ENCODE data around the gene P2RX5. TPM values are rescaled to one million over a fixed set of nuclear protein-coding genes. Genes with fewer than 3 reads are reported as not detected.

P2RX5 gene
- total and polyA plus RNA-seq, 10 of the 15 experiments (the other 5 are each of a cell fraction or from before 2014, with no cell fraction given), result 6.9 to 28.8 (median 19.5) TPM

DNA sequence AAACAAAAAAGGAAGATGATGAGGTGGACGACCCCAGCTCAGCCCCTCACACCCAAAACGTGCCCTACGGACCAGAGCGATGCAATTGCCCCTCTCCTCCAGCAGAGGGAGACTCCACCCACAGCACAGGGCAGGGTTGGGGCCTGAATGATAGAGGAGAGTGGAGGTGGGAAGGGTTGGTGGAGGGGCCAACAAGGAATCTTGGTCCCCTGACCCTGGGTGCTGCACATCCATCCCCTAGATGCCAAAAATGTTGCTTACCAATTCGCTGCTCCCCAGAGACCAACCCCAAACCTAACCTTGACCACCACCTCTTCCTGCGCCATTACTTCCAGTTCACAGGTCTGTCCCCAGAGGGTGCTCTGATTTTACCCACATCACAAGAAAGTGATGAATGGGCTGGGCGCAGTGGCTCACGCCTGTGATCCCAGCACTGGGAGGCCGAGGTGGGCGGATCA, 12.9 kb downstream of the P2RX5 start:
- FAIRE-seq (peak; percentile 95), DNase-seq (ENCODE audit: low read depth, low spot score) (peak; percentile 48), ATAC-seq (peak; percentile 95)
- H3K27me3 ChIP-seq (replicated peaks in 1 of 2; ENCODE audit: control insufficient read depth in 2 of 2, insufficient read depth in 2 of 2, low read length in 1 of 2), result no peaks in the 10 kb centered on the region
- H3K9me3 ChIP-seq (replicated peaks; ENCODE audit: control insufficient read depth, insufficient read depth, low read length), result no peaks in the 10 kb centered on the region
- H3K27ac ChIP-seq (ENCODE audit: control insufficient read depth, insufficient read depth), result no peak overlapping the region
- BruUV-seq (replicated peaks), result no TSS peak
- H3K36me3 ChIP-seq (ENCODE audit: control insufficient read depth in 2 of 2, insufficient read depth in 2 of 2, low read length in 1 of 2), result peaks cover 0 to 4% of the 10 kb centered on the region in 2 experiments; a peak in 2 of 4 replicates
- no peak overlapping the region for H3K9ac ChIP-seq (ENCODE audit: control insufficient read depth, insufficient read depth, low read length)
- H2AFZ ChIP-seq (ENCODE audit: control insufficient read depth, low read depth, low read length), result peak overlapping the region; percentile 63
- peak overlapping the region; percentile 48; the same call in 1 of the 2 replicates for H3K4me2 ChIP-seq (ENCODE audit: control insufficient read depth, insufficient read depth)
- WGBS (ENCODE audit: insufficient coverage, insufficient replicate concordance, low lambda C conversion rate, missing lambda C conversion rate), result 7% methylated on average over 10 of the region's 10 CpGs
- ChIA-PET CTCF (interaction anchor here (0.5 to 5.1 kb wide), 17 partner anchors 10 to 211 kb away, joined by 3 to 105 read pairs (median 4); partner anchors contain the start of gene HASPIN), SMC1A (ENCODE audit: uncharacterized antibody, unreplicated experiment) (interaction anchor here (0.6 to 2.7 kb wide), 7 partner anchors 39 to 162 kb away, joined by 3 to 17 read pairs (median 6); no protein-coding TSS in a partner anchor), POLR2A (interaction anchor here (0.7 kb wide), 1 partner anchor 20 kb away, joined by 7 read pairs; no protein-coding TSS in a partner anchor), RAD21 (ENCODE audit: unreplicated experiment) (interaction anchor here (0.7 to 2.7 kb wide), 9 partner anchors 11 to 157 kb away, joined by 3 to 24 read pairs (median 4); no protein-coding TSS in a partner anchor)
- in situ Hi-C loops (cut with MboI) (loop anchor here (5.0 kb wide), 1 partner anchor 139 kb away; no protein-coding TSS in a partner anchor), intact Hi-C loops (cut with micrococcal nuclease; ENCODE audit: unreplicated experiment) (loop anchor here (2.0 kb wide), 2 partner anchors 50 to 144 kb away; no protein-coding TSS in a partner anchor)
- no peaks in the 10 kb centered on the region for H3K79me2 ChIP-seq (ENCODE audit: control insufficient read depth, insufficient read depth, low read length)
- peaks cover 6% of the 10 kb centered on the region; the same call in 1 of the 2 replicates for H3K4me1 ChIP-seq (ENCODE audit: control insufficient read depth, insufficient read depth, low read length)
- no peaks in the 10 kb centered on the region for H4K20me1 ChIP-seq (ENCODE audit: control insufficient read depth, insufficient read depth)
- no peak overlapping the region for H3K4me3 ChIP-seq
- TF ChIP-seq RCOR1 (conservative IDR thresholded peaks at IDR 0.05; ENCODE audit: low read depth, low read length), result no peak
- 0 out of 2 replicates have a peak, but pooled peaks have one; percentile 35 for TF ChIP-seq NR2C1 (IDR thresholded peaks at IDR 0.05)
- TF ChIP-seq RAD21 (IDR thresholded peaks at IDR 0.05; ENCODE audit: insufficient read depth, low read depth, low read length), result peak; percentile 94
- TF ChIP-seq, protein P1, sequence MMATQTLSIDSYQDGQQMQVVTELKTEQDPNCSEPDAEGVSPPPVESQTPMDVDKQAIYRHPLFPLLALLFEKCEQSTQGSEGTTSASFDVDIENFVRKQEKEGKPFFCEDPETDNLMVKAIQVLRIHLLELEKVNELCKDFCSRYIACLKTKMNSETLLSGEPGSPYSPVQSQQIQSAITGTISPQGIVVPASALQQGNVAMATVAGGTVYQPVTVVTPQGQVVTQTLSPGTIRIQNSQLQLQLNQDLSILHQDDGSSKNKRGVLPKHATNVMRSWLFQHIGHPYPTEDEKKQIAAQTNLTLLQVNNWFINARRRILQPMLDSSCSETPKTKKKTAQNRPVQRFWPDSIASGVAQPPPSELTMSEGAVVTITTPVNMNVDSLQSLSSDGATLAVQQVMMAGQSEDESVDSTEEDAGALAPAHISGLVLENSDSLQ (IDR thresholded peaks at IDR 0.05), result no peak
- TF ChIP-seq, protein P2, sequence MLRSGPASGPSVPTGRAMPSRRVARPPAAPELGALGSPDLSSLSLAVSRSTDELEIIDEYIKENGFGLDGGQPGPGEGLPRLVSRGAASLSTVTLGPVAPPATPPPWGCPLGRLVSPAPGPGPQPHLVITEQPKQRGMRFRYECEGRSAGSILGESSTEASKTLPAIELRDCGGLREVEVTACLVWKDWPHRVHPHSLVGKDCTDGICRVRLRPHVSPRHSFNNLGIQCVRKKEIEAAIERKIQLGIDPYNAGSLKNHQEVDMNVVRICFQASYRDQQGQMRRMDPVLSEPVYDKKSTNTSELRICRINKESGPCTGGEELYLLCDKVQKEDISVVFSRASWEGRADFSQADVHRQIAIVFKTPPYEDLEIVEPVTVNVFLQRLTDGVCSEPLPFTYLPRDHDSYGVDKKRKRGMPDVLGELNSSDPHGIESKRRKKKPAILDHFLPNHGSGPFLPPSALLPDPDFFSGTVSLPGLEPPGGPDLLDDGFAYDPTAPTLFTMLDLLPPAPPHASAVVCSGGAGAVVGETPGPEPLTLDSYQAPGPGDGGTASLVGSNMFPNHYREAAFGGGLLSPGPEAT (IDR thresholded peaks at IDR 0.05; ENCODE audit: low read depth), result no peak
- TF ChIP-seq BMI1 (IDR thresholded peaks at IDR 0.05; ENCODE audit: borderline replicate concordance), result no peak
- TF ChIP-seq SIN3A (IDR thresholded peaks at IDR 0.05; ENCODE audit: low read depth, low read length), result no peak
- peak; percentile 72 to 79 for TF ChIP-seq IKZF2 (IDR thresholded peaks at IDR 0.05)
- peak; percentile 94 for TF ChIP-seq NR2F1 (conservative IDR thresholded peaks at IDR 0.05)
- TF ChIP-seq SMAD1 (IDR thresholded peaks at IDR 0.05; ENCODE audit: low read depth, partially characterized antibody), result no peak
- peak; percentile 43 for TF ChIP-seq FOXM1 (IDR thresholded peaks at IDR 0.05; ENCODE audit: low read depth, low read length)
- no peak for TF ChIP-seq PRDM15 (CRISPR knock-in tag; IDR thresholded peaks at IDR 0.05)
- no peak for TF ChIP-seq GABPA (IDR thresholded peaks at IDR 0.05; ENCODE audit: low read depth)
- TF ChIP-seq ZNF217 (IDR thresholded peaks at IDR 0.05), result peak; percentile 50; the same call in 1 of the 2 replicates
- TF ChIP-seq MEF2B (IDR thresholded peaks at IDR 0.05; ENCODE audit: partially characterized antibody, poor library complexity, severe bottlenecking), result peak; percentile 97
- TF ChIP-seq NFYA (IDR thresholded peaks at IDR 0.05; ENCODE audit: borderline replicate concordance, low read depth, low read length), result no peak
